GM19193 (cell line): Measurements from ENCODE around the gene HSPA12B.

Experiments used
- POLR2A ChIP-seq: IDR thresholded peaks from 4 replicates; pipeline ENCODE4 v1.6.1; 2011; ENCODE audit not compliant: insufficient read depth, insufficient read length; ENCODE audit errors: extremely low read depth

Gene HSPA12B

GRCh38 chr20:3698591-3699001 is 33.9 kb upstream of the HSPA12B start:
- no peak for TF ChIP-seq POLR2A

GRCh38 chr20:3699037-3699436 is 33.4 kb upstream of the HSPA12B start:
- TF ChIP-seq POLR2A: no peak

- TF ChIP-seq POLR2A: no peak
Measured at GRCh38 chr20:3701061-3701998, 31.2 kb upstream of the HSPA12B start.

DNA sequence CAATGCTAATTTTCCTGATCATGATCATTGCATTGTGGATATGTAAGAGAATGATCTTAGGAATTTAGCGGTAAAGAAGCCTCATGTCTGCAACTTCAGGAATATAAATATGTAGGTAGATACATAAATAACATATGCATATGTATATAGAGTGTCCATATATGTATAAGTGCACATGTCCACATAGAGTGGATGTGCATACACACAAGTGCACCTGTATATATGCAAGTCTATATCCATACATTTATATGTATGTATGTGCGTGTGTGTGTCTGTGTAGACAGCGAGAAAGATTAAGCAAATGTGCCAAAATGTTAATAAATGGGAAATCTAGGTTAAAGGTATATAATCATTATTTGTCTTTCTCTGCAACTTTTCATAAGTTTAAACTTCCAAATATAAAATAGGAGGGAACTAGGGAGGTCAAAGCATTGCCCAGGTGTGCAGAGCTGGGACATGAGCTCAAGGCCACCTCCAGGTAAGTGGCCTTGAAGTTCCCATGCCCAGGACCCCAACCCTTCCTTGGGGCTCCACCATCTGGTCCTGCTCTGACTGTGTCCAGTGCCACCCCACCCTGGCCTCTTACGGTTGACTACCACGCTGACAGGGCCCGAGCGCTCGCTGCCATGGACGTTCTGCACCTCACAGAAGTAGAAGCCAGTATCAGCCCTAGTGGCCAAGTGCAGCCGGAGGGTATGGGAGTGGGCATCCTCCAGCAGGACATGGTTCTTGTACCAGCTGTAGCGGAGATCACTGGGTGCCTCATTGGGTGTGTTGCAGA is 29.7 kb upstream of the HSPA12B start:
- no peak for TF ChIP-seq POLR2A

GRCh38 chr20:3704087-3704486 is 28.4 kb upstream of the HSPA12B start:
- TF ChIP-seq POLR2A: no peak

- no peak for TF ChIP-seq POLR2A
Measured at GRCh38 chr20:3705491-3705969, 27.0 kb upstream of the HSPA12B start.

GRCh38 chr20:3705970-3706739 is 26.3 kb upstream of the HSPA12B start:
- TF ChIP-seq POLR2A: no peak

- TF ChIP-seq POLR2A: no peak
Measured at GRCh38 chr20:3706774-3707507, 25.5 kb upstream of the HSPA12B start.

GRCh38 chr20:3707508-3707899 is 25.0 kb upstream of the HSPA12B start:
- TF ChIP-seq POLR2A: no peak

GRCh38 chr20:3710011-3710466 is 22.4 kb upstream of the HSPA12B start:
- no peak for TF ChIP-seq POLR2A

- no peak for TF ChIP-seq POLR2A
Measured at GRCh38 chr20:3710703-3711483, 21.6 kb upstream of the HSPA12B start.

GRCh38 chr20:3711484-3711941 is 21.0 kb upstream of the HSPA12B start:
- TF ChIP-seq POLR2A: no peak

DNA sequence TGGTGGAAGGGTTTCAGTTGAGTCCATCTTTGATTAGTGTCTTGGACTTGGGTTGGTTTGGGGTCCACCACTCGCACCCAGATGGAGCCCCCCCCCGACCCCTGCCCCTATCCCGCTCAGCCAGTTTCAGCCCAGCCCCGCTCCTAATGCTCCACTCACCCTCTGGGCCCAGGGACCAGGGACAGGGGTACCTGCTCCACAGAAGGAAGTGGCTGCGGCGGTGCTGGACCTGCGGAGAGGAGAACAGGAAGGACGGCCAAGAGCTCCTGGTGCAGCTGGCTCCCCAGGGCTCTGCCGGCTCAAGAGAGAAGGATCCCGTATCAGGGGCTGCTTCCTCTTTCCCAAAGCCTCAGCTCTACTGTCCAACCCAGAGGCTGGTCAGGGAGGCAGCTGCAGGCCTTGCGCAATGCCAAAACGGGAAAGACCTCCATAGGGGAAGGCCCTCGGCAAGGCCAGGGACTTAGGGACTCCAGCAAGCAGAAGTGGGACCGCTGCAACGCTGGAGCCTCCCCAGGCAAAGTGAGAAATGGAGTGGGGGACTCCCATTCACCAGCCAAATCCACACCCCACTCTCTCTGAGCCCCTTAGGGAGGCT is 20.1 kb upstream of the HSPA12B start, which contains the start of gene SIGLEC1:
SIGLEC1 (minus strand) TSS at position 322 of the 595 bp plus-strand sequence. CDS start 5,472 bp downstream, outside the sequence.
- TF ChIP-seq POLR2A: no peak
